ENCODE measurements around the gene SLC22A8.
"Not testable (repeated sequence)": the region's sequence is repeated elsewhere in the genome, so short reads cannot be mapped to it uniquely, and the experiment has no call there.

SLC22A8 gene

GRCh38 chr11:62985041-62985750 is 30.4 kb downstream of the SLC22A8 start:
- DNase-seq: no peak

DNA sequence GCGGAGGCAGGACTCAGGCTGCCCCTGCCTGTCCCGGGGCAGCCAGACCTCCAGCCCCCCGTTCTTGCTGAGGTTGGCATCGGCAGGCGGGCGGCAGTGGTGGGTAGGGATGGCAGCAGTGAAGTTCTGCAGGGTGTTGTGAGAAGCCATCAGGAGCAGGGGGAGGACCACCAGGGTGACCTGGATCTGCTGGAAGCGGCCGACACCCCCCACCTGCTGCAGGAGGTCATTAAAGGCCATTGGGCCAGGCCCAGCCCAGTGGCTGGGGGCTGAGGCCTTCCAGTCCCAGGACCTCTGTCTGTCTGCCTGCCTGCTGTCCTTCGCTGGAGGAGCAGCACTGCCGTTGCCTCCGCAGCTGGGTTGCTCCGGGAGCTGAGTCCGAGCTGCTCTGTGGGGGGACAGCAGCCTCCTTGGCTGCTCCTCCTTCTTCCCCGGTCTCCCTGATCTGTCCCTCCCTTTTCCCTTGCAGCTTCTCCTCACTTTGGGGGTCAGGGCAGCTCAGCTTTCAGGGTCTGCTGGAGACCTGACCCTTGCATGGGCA is 31.1 kb downstream of the SLC22A8 start, which contains the start of gene SLC22A6:
Gene SLC22A6 (minus strand): TSS at position 517 of the 541 bp plus-strand sequence. CDS start 277 bp downstream, at position 240.
- DNase-seq: no peak

GRCh38 chr11:62983536-62984199 is 32.0 kb downstream of the SLC22A8 start:
- DNase-seq: no peak

DNA sequence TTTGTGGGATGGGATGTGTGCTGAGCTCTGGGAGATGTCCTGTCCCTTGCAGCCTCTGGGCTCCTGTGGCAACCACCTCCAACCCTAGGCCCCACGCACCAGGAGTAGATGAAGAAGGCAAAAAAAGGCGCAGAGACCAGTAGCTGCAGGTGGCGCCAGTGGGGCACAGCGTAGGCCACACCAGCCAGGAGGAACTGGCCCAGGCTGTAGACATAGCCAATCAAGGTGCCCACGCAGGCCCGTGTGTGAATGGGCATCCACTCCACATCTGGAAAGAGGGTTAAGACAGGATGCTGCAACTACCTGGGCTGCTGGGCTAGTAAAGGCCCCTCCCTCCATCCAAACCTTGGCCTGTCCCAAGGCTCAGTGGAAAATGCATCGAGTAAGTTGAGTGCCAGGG is 33.9 kb downstream of the SLC22A8 start:
- no peak for DNase-seq

- no peak for DNase-seq
Measured at GRCh38 chr11:62980133-62980760, 35.4 kb downstream of the SLC22A8 start.

DNA sequence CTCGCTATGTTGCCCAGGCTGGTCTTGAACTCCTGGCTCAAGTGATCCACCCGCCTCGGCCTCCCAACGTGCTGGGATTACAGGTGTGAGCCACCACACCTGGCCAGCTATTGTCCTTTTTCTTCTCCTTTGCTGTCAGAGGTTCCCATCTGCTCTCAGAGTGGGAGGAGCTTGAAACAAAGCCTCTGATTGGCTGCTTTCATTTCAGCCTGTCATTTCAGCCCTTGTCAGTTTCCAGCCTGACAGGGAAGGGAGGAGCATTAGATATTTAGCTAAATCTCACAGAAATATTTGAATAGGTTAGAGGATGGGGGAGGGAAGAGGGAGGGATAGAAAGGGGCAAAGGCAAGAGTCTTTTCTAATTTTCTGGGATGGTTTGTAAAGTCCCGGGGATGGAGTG is 39.5 kb downstream of the SLC22A8 start:
- no peak for DNase-seq

- peak; percentile 2 for DNase-seq
Measured at GRCh38 chr11:62974848-62975522, 40.7 kb downstream of the SLC22A8 start.

DNA sequence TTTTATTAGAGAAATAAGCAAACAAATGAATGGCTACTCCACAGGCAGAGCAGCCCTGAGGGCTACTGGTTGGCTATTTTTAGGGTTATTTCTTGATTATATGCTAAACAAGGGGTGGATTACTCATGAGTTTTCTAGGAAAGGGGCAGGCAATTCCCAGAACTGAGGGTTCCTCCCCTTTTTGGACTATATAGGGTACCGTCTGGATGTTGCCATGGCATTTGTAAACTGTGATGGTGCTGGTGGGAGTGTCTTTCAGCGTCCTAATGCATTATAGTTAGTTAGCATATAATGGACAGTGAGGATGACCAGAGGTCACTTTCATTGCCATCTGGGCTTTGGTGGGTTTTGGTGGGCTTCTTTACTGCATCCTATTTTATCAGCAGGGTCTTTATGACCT is 50.1 kb downstream of the SLC22A8 start:
- no peak for DNase-seq

- DNase-seq: no peak
Measured at GRCh38 chr11:62962391-62962790, 53.2 kb downstream of the SLC22A8 start.

- no peak for DNase-seq
Measured at GRCh38 chr11:62961017-62961570, 54.5 kb downstream of the SLC22A8 start.

GRCh38 chr11:62959422-62959980 is 56.1 kb downstream of the SLC22A8 start:
- DNase-seq: no peak

DNA sequence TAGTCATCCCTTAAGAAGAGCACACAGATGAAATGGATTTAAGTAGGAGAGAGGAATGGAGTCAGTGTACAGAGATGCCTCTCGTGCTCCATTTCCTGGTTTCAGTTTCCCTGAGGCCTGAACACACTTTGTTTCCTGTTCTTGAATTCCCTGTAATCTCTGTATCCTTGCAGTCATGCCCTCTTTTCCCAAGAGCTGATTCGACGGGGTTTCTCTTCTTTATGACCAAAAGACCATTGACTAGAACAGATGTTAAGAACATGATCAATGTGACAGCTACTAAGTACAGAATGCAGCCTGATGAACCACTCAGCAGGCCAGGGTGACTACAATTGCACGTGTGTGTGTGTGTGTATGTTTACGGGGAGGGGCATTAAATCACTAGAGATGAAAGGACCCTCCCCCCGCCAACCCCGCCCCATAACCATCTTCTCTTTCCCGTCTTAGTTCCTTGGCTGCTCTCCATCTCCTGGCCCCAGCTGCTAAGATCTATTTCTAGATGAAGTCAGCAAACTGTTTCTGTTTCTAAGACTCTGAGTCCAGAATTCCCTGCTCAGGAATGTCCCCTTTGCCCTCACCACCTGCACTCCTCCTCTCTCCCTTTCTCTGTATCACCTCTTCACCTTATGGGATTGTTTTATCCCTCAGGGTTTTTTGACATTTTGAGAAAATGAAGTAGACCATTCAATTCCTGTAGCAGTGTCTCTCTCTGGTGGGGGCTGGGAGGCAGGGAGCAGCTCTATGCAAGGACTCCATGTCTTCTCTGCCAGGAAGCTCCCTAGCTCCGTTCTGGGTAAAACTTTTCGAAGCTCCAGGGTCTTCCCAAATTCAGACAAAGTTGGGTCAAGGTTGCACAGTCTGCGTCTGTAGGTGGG is 56.9 kb downstream of the SLC22A8 start:
- peak; percentile 23 for DNase-seq

- DNase-seq: no peak
Measured at GRCh38 chr11:62957147-62957546, 58.5 kb downstream of the SLC22A8 start.

DNA sequence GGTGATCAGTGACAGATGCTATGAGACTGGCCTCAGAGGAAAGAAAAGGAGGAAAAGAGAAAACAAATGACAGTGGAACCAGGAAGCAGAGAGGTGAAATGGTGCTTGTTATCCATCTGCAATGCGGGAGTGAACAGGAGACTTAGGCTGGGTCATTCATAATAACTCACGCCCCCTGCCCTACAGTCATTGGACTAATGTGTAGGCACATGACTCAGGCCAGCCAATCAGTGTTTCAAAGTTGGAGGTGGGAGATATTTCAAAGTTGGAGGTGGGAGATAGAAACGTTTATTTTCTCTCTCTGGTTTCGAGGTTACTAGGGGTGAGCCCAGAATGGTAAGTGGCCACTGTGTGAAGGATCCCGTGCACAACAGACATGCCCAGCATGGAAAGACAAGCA is 61.2 kb downstream of the SLC22A8 start:
- DNase-seq: no peak

DNA sequence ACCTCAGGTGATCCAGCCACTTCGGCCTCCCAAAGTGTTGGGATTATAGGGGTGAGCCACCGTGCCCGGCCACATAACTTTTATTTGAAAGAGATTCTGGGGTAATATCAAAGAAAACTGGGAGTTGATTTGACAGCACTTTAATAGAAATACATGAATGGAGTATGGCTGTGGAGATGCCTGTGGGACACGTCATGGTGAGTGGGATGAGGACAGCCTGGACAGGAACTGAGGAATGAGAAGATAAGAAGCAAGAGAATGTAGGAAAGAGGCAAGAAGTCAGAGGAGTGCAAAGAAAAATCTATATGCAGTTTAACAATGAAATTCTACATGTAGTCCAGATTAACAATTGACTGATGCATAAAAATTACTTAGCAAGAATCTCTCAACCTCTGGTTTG is 61.8 kb downstream of the SLC22A8 start:
- no peak for DNase-seq

DNA sequence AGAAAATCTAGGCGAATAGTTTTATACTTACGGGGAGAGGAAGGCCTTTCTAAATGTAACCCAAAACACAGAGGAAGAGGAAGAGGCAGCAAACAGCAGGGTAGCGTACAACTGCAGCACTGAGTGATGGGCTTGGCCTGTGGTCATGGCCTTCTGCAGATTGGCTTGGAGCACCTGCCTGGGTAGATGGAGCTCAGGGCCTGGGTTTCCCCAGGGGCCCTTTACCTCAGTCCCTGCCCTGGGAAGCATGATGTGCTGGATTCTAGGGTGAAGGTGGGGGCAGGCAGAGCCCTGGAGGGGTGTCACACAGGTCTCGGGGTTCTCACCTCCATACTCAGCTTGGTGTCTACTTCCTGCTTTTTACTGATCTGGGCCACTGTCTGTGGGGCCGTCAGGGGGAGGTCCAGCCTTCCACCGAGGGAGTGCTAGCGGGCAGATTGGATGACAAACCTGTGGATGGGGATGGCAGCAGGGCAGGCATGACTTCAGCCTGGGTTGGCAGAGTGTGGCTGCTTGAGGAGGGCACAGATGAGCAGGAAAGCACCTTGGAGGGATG is 66.8 kb downstream of the SLC22A8 start:
- DNase-seq: no peak

- DNase-seq: not testable (repeated sequence)
Measured at GRCh38 chr11:62945538-62945937, 70.1 kb downstream of the SLC22A8 start.
